ENCODE measurements around the gene JAG2. TPM values are rescaled to one million over a fixed set of nuclear protein-coding genes. Genes with fewer than 3 reads are reported as not detected.
A peak's percentile ranks its signal among the peaks of the same experiment; 100 is the strongest.

Gene JAG2
- total and polyA plus RNA-seq, 4 donors: 17.3 to 39.7 (median 23.6) TPM

GRCh38 chr14:105197211-105197641 lies 28.6 kb upstream of the JAG2 start:
- Histone ChIP-seq H3K27ac (ENCODE audit: low read depth, low read length) (no peak overlapping the region), H3K27me3 (ENCODE audit: control insufficient read depth, insufficient read depth, low read length) (peaks cover 22% of the 10 kb centered on the region), H3K4me1 (ENCODE audit: control insufficient read depth, insufficient read depth, low read length) (peaks cover 92% of the 10 kb centered on the region), H3K9me3 (ENCODE audit: control insufficient read depth, insufficient read depth, low read length) (no peaks in the 10 kb centered on the region), H3K4me3 (ENCODE audit: low read depth, low read length) (no peak overlapping the region), H3K36me3 (ENCODE audit: control insufficient read depth, insufficient read depth, low read length) (no peaks in the 10 kb centered on the region)
- 17% methylated on average over 12 of the region's 15 CpGs for WGBS (ENCODE audit: insufficient coverage)
- DNase-seq (ENCODE audit: low read depth in 4 of 6, low spot score in 6 of 6): peak in 2 of 6 donors; percentile 54 to 64

GRCh38 chr14:105196265-105196960 lies 27.8 kb upstream of the JAG2 start:
- Histone ChIP-seq H3K27me3 (ENCODE audit: control insufficient read depth, insufficient read depth, low read length) (peaks cover 22% of the 10 kb centered on the region), H3K4me3 (ENCODE audit: low read depth, low read length) (no peak overlapping the region), H3K36me3 (ENCODE audit: control insufficient read depth, insufficient read depth, low read length) (no peaks in the 10 kb centered on the region), H3K27ac (ENCODE audit: low read depth, low read length) (peak overlapping the region; percentile 25), H3K4me1 (ENCODE audit: control insufficient read depth, insufficient read depth, low read length) (peaks cover 84% of the 10 kb centered on the region), H3K9me3 (ENCODE audit: control insufficient read depth, insufficient read depth, low read length) (no peaks in the 10 kb centered on the region)
- whole genome bisulfite sequencing (ENCODE audit: insufficient coverage): 3% methylated on average over 49 of the region's 58 CpGs
- peak in 2 of 6 donors; percentile 34 to 56 for DNase-seq (ENCODE audit: low read depth in 4 of 6, low spot score in 6 of 6)

- H3K27ac ChIP-seq (ENCODE audit: low read depth, low read length): peak overlapping the region; percentile 25
- peaks cover 20% of the 10 kb centered on the region for H3K27me3 ChIP-seq (ENCODE audit: control insufficient read depth, insufficient read depth, low read length)
- no peaks in the 10 kb centered on the region for H3K36me3 ChIP-seq (ENCODE audit: control insufficient read depth, insufficient read depth, low read length)
- no peaks in the 10 kb centered on the region for H3K9me3 ChIP-seq (ENCODE audit: control insufficient read depth, insufficient read depth, low read length)
- H3K4me1 ChIP-seq (ENCODE audit: control insufficient read depth, insufficient read depth, low read length): peaks cover 76% of the 10 kb centered on the region
- DNase-seq (ENCODE audit: low read depth in 4 of 6, low spot score in 6 of 6): peak in 2 of 6 donors; percentile 34 to 60
- 44% methylated on average over 16 of the region's 25 CpGs for WGBS (ENCODE audit: insufficient coverage)
- H3K4me3 ChIP-seq (ENCODE audit: low read depth, low read length): no peak overlapping the region
Observed at GRCh38 chr14:105195522-105196264, 27.1 kb upstream of the JAG2 start.

GRCh38 chr14:105195051-105195450 lies 26.5 kb upstream of the JAG2 start:
- H3K4me1 ChIP-seq (ENCODE audit: control insufficient read depth, insufficient read depth, low read length): peaks cover 72% of the 10 kb centered on the region
- WGBS (ENCODE audit: insufficient coverage): 67% methylated on average over 5 of the region's 10 CpGs
- H3K4me3 ChIP-seq (ENCODE audit: low read depth, low read length): no peak overlapping the region
- H3K36me3 ChIP-seq (ENCODE audit: control insufficient read depth, insufficient read depth, low read length): no peaks in the 10 kb centered on the region
- peaks cover 16% of the 10 kb centered on the region for H3K27me3 ChIP-seq (ENCODE audit: control insufficient read depth, insufficient read depth, low read length)
- DNase-seq (ENCODE audit: low read depth in 4 of 6, low spot score in 6 of 6): no peak
- H3K9me3 ChIP-seq (ENCODE audit: control insufficient read depth, insufficient read depth, low read length): no peaks in the 10 kb centered on the region
- H3K27ac ChIP-seq (ENCODE audit: low read depth, low read length): no peak overlapping the region

- Histone ChIP-seq H3K4me1 (ENCODE audit: control insufficient read depth, insufficient read depth, low read length) (peaks cover 63% of the 10 kb centered on the region), H3K27me3 (ENCODE audit: control insufficient read depth, insufficient read depth, low read length) (peaks cover 14% of the 10 kb centered on the region), H3K27ac (ENCODE audit: low read depth, low read length) (no peak overlapping the region), H3K9me3 (ENCODE audit: control insufficient read depth, insufficient read depth, low read length) (no peaks in the 10 kb centered on the region), H3K36me3 (ENCODE audit: control insufficient read depth, insufficient read depth, low read length) (no peaks in the 10 kb centered on the region), H3K4me3 (ENCODE audit: low read depth, low read length) (no peak overlapping the region)
- DNase-seq (ENCODE audit: low read depth in 4 of 6, low spot score in 6 of 6): peak in 2 of 6 donors; percentile 43 to 57
- WGBS (ENCODE audit: insufficient coverage): 40% methylated on average over 17 of the region's 17 CpGs
Observed at GRCh38 chr14:105193916-105194782, 25.6 kb upstream of the JAG2 start.

GRCh38 chr14:105192866-105193731 lies 24.5 kb upstream of the JAG2 start:
- no peaks in the 10 kb centered on the region for H3K9me3 ChIP-seq (ENCODE audit: control insufficient read depth, insufficient read depth, low read length)
- peak overlapping the region; percentile 1 for H3K27ac ChIP-seq (ENCODE audit: low read depth, low read length)
- peaks cover 53% of the 10 kb centered on the region for H3K4me1 ChIP-seq (ENCODE audit: control insufficient read depth, insufficient read depth, low read length)
- no peaks in the 10 kb centered on the region for H3K36me3 ChIP-seq (ENCODE audit: control insufficient read depth, insufficient read depth, low read length)
- H3K27me3 ChIP-seq (ENCODE audit: control insufficient read depth, insufficient read depth, low read length): peaks cover 14% of the 10 kb centered on the region
- 28% methylated on average over 27 of the region's 29 CpGs for WGBS (ENCODE audit: insufficient coverage)
- no peak overlapping the region for H3K4me3 ChIP-seq (ENCODE audit: low read depth, low read length)
- no peak for DNase-seq (ENCODE audit: low read depth in 4 of 6, low spot score in 6 of 6)

- Histone ChIP-seq H3K9me3 (ENCODE audit: control insufficient read depth, insufficient read depth, low read length) (peaks cover 2% of the 10 kb centered on the region), H3K4me1 (ENCODE audit: control insufficient read depth, insufficient read depth, low read length) (peaks cover 4% of the 10 kb centered on the region), H3K27ac (ENCODE audit: low read depth, low read length) (no peak overlapping the region), H3K4me3 (ENCODE audit: low read depth, low read length) (no peak overlapping the region), H3K36me3 (ENCODE audit: control insufficient read depth, insufficient read depth, low read length) (no peaks in the 10 kb centered on the region), H3K27me3 (ENCODE audit: control insufficient read depth, insufficient read depth, low read length) (no peaks in the 10 kb centered on the region)
- no peak for DNase-seq (ENCODE audit: low read depth in 4 of 6, low spot score in 6 of 6)
- 64% methylated on average over 11 of the region's 14 CpGs for WGBS (ENCODE audit: insufficient coverage)
Observed at GRCh38 chr14:105187935-105188524, 19.5 kb upstream of the JAG2 start.

- H3K36me3 ChIP-seq (ENCODE audit: control insufficient read depth, insufficient read depth, low read length): no peaks in the 10 kb centered on the region
- DNase-seq (ENCODE audit: low read depth in 4 of 6, low spot score in 6 of 6): no peak
- peaks cover 5% of the 10 kb centered on the region for H3K4me1 ChIP-seq (ENCODE audit: control insufficient read depth, insufficient read depth, low read length)
- no peak overlapping the region for H3K27ac ChIP-seq (ENCODE audit: low read depth, low read length)
- peaks cover 2% of the 10 kb centered on the region for H3K9me3 ChIP-seq (ENCODE audit: control insufficient read depth, insufficient read depth, low read length)
- H3K4me3 ChIP-seq (ENCODE audit: low read depth, low read length): no peak overlapping the region
- WGBS (ENCODE audit: insufficient coverage): 81% methylated on average over 3 of the region's 4 CpGs
- no peaks in the 10 kb centered on the region for H3K27me3 ChIP-seq (ENCODE audit: control insufficient read depth, insufficient read depth, low read length)
Observed at GRCh38 chr14:105187116-105187515, 18.5 kb upstream of the JAG2 start.

Measured in spinal cord (tissue), 10 donors.